GM12878 (cell line): ENCODE measurements around the gene EEFSEC. TPM values are rescaled to one million over a fixed set of nuclear protein-coding genes. Genes with fewer than 3 reads are reported as not detected.

ENCODE experiments used
- ATAC-seq: fragments of 200-7000 bp; cut with Tn5 transposase; 3 replicates; pipeline ENCODE4 v1.9.1; 2020; ENCODE audit warnings: mild to moderate bottlenecking, moderate library complexity
- BruUV-seq: library from RNA; stranded (reverse); fragments of 400-500 nt; replicated peaks from 2 replicates; lab custom pipeline; 2021; lab: Mats Ljungman, UMichigan
- CTCF ChIA-PET: fragments of 300-600 bp; sonication (Branson Sonifier 250); formaldehyde crosslinking; extraction: SDS; loops from one replicate; lab custom pipeline; 2021; ENCODE audit warnings: inconsistent platforms; lab: Yijun Ruan, JAX
- POLR2A ChIA-PET: fragments of 350-600 bp; formaldehyde crosslinking; extraction: SDS; loops from one replicate; lab custom pipeline; 2021; ENCODE audit warnings: inconsistent platforms; lab: Charles Lee
- RAD21 ChIA-PET: fragments of 300-600 bp; sonication (Branson Sonifier 250); formaldehyde crosslinking; loops from one replicate; lab custom pipeline; 2023; ENCODE audit warnings: antibody characterized with exemption; ENCODE audit not compliant: unreplicated experiment; lab: Charles Lee
- SMC1A ChIA-PET: fragments of 300-600 bp; sonication (Branson Sonifier 250); formaldehyde crosslinking; loops from one replicate; lab custom pipeline; 2023; ENCODE audit not compliant: unreplicated experiment, uncharacterized antibody; lab: Charles Lee
- DNase-seq: peaks from one replicate; pipeline ENCODE4 v3.0.0-alpha.2; 2011; ENCODE audit warnings: low read depth, low spot score
- FAIRE-seq: peaks from 3 replicates; lab custom pipeline; 2011; peaks lifted over from hg19 to GRCh38; lab: Jason Lieb, UNC
- H2AFZ ChIP-seq: 2 replicates; pipeline ENCODE4 v1.6.0; 2011; ENCODE audit warnings: low read depth, low read length, control low read depth; ENCODE audit not compliant: control insufficient read depth
- H3K27ac ChIP-seq: 2 replicates; pipeline ENCODE4 v1.5.1; 2011; ENCODE audit warnings: control low read depth; ENCODE audit not compliant: control insufficient read depth, insufficient read depth
- H3K27me3 ChIP-seq, 2 experiments: replicated peaks in 1 of 2; 2 replicates each; pipeline versions ENCODE4 v1.6.0 to v1.6.1; 2011; ENCODE audit warnings: low read length in 1 of 2; ENCODE audit not compliant: control insufficient read depth in 2 of 2, insufficient read depth in 2 of 2
- H3K36me3 ChIP-seq, 2 experiments: 2 replicates each; pipeline ENCODE4 v1.5.1; 2011; ENCODE audit warnings: low read length in 1 of 2; ENCODE audit not compliant: control insufficient read depth in 2 of 2, insufficient read depth in 2 of 2
- H3K4me1 ChIP-seq: 2 replicates; pipeline ENCODE4 v1.6.1; 2011; ENCODE audit warnings: mild to moderate bottlenecking, low read length, moderate library complexity, mixed read lengths; ENCODE audit not compliant: control insufficient read depth, insufficient read depth
- H3K4me2 ChIP-seq: 2 replicates; pipeline ENCODE4 v1.6.0; 2011; ENCODE audit warnings: control low read depth; ENCODE audit not compliant: control insufficient read depth, insufficient read depth
- H3K4me3 ChIP-seq: fragments of 200-600 bp; sonication (generic); 2 replicates; pipeline ENCODE4 v1.5.1; 2016
- H3K79me2 ChIP-seq: 2 replicates; pipeline ENCODE4 v1.6.0; 2011; ENCODE audit warnings: low read length; ENCODE audit not compliant: control insufficient read depth, insufficient read depth
- H3K9ac ChIP-seq: 2 replicates; pipeline ENCODE4 v1.8.0; 2011; ENCODE audit warnings: low read length, control low read depth, mixed read lengths; ENCODE audit not compliant: control insufficient read depth, insufficient read depth
- H3K9me3 ChIP-seq: replicated peaks from 3 replicates; pipeline ENCODE4 v1.5.1; 2011; ENCODE audit warnings: mild to moderate bottlenecking, low read length; ENCODE audit not compliant: control insufficient read depth, insufficient read depth
- H4K20me1 ChIP-seq: 2 replicates; pipeline ENCODE4 v1.6.0; 2011; ENCODE audit not compliant: control insufficient read depth, insufficient read depth
- CHD2 ChIP-seq: IDR thresholded peaks from 2 replicates; pipeline ENCODE4 v1.6.1; 2011; ENCODE audit warnings: low read depth, low read length, improper control_type of control experiment, borderline replicate concordance
- FOXM1 ChIP-seq: IDR thresholded peaks from 2 replicates; pipeline ENCODE4 v1.6.1; 2012; ENCODE audit warnings: low read depth, mild to moderate bottlenecking, inconsistent platforms, low read length, moderate library complexity
- GABPA ChIP-seq: IDR thresholded peaks from 2 replicates; pipeline ENCODE4 v1.6.1; 2014; ENCODE audit warnings: antibody characterized with exemption, low read depth, mild to moderate bottlenecking, inconsistent platforms
- GATAD2B ChIP-seq: fragments of 450-650 bp; conservative IDR thresholded peaks from 2 replicates; pipeline ENCODE4 v1.6.1; 2017; ENCODE audit warnings: low read depth, mild to moderate bottlenecking, moderate library complexity
- IKZF2 ChIP-seq, 2 experiments: fragments of 450-650 bp; IDR thresholded peaks; 2 replicates each; pipeline ENCODE4 v1.6.1; 2017; ENCODE audit warnings: mild to moderate bottlenecking in 2 of 2, moderate library complexity in 2 of 2
- JUND ChIP-seq: IDR thresholded peaks from 2 replicates; pipeline ENCODE4 v1.6.1; 2012; ENCODE audit warnings: low read depth, mild to moderate bottlenecking, low read length, improper control_type of control experiment, moderate library complexity
- MYC ChIP-seq: IDR thresholded peaks from 2 replicates; pipeline ENCODE4 v1.6.1; 2011; ENCODE audit warnings: mild to moderate bottlenecking, low read length, moderate library complexity, inconsistent platforms; ENCODE audit not compliant: insufficient read depth, insufficient replicate concordance, insufficient read length, severe bottlenecking
- NBN ChIP-seq: fragments of 450-650 bp; IDR thresholded peaks from 2 replicates; pipeline ENCODE4 v1.6.1; 2016
- RAD21 ChIP-seq: IDR thresholded peaks from 2 replicates; pipeline ENCODE4 v1.6.1; 2011; ENCODE audit warnings: mild to moderate bottlenecking, low read depth, low read length, moderate library complexity; ENCODE audit not compliant: insufficient read depth
- SPI1 ChIP-seq: IDR thresholded peaks from 2 replicates; pipeline ENCODE4 v1.6.1; 2011; ENCODE audit warnings: low read depth, mild to moderate bottlenecking, low read length, moderate library complexity, borderline replicate concordance; ENCODE audit not compliant: insufficient read depth
- ZNF207 ChIP-seq: fragments of 450-650 bp; IDR thresholded peaks from 2 replicates; pipeline ENCODE4 v1.6.1; 2014; ENCODE audit warnings: antibody characterized with exemption, mild to moderate bottlenecking, borderline replicate concordance
- ZZZ3 ChIP-seq: IDR thresholded peaks from 2 replicates; pipeline ENCODE4 v1.6.1; 2011; ENCODE audit warnings: low read depth; ENCODE audit not compliant: control insufficient read depth, insufficient read length
- WGBS: methylation state at CpG from one replicate; pipeline ENCODE4 v1.1.6; 2016; ENCODE audit warnings: low lambda C conversion rate; ENCODE audit not compliant: insufficient replicate concordance, insufficient coverage; ENCODE audit errors: missing lambda C conversion rate; 5-methylcytosine and 5-hydroxymethylcytosine counted together
- in situ Hi-C: fragments of 300-500 bp; cut with MboI; formaldehyde crosslinking; loops from 9 replicates; pipeline ENCODE4 v1.14.3; 2018; ENCODE audit warnings: mixed read lengths
- intact Hi-C: fragments of 100-400 bp; cut with micrococcal nuclease; formaldehyde crosslinking; loops from one replicate; pipeline ENCODE4 v1.14.2; 2022; ENCODE audit not compliant: unreplicated experiment
- polyA plus RNA-seq, 11 experiments: library from polyadenylated mRNA; depleted of rRNA in 4 of 11; unstranded in 6 of 11; stranded (reverse) in 5 of 11; fragments of >200 nt; fragmentation: Nextera tagmentation in 4 of 11; fragmentation: Illumina TruSeq in 1 of 11; extraction: Ambion mirVana in 4 of 11; extraction: Trizol in 1 of 11; gene quantifications; 1 replicate in 1 of 11; 2 replicates in 10 of 11; pipeline versions ENCODE4 v1.2.1 to v1.2.3, GENCODE V29; 2011 to 2016; ENCODE audit warnings: inconsistent platforms in 2 of 11, missing spikeins in 2 of 11, low read depth in 1 of 11
- total RNA-seq, 4 experiments: library from RNA; depleted of rRNA in 3 of 4; stranded (reverse); fragments of >200 nt in 3 of 4; fragmentation: Illumina TruSeq in 1 of 4; extraction: Trizol in 1 of 4; gene quantifications; 2 replicates each; pipeline versions ENCODE4 v1.2.1 to v1.2.3, GENCODE V29; 2013 to 2021
- TF ChIP-seq, protein P1 (sequence below): fragments of 450-650 bp; IDR thresholded peaks from 2 replicates; pipeline ENCODE4 v1.6.1; 2016; ENCODE audit warnings: mild to moderate bottlenecking
- TF ChIP-seq, protein P2 (sequence below): fragments of 450-650 bp; IDR thresholded peaks from 2 replicates; pipeline ENCODE4 v1.6.1; 2017; ENCODE audit warnings: mild to moderate bottlenecking, moderate library complexity
- TF ChIP-seq, protein P3 (sequence below): fragments of 450-650 bp; IDR thresholded peaks from 2 replicates; pipeline ENCODE4 v1.6.1; 2017; ENCODE audit warnings: antibody characterized with exemption, mild to moderate bottlenecking, moderate library complexity

The EEFSEC gene
- total and polyA plus RNA-seq, 10 of the 15 experiments (the other 5 are each of a cell fraction or from before 2014, with no cell fraction given), result 0.29 to 29.1 (median 16.1) TPM

DNA sequence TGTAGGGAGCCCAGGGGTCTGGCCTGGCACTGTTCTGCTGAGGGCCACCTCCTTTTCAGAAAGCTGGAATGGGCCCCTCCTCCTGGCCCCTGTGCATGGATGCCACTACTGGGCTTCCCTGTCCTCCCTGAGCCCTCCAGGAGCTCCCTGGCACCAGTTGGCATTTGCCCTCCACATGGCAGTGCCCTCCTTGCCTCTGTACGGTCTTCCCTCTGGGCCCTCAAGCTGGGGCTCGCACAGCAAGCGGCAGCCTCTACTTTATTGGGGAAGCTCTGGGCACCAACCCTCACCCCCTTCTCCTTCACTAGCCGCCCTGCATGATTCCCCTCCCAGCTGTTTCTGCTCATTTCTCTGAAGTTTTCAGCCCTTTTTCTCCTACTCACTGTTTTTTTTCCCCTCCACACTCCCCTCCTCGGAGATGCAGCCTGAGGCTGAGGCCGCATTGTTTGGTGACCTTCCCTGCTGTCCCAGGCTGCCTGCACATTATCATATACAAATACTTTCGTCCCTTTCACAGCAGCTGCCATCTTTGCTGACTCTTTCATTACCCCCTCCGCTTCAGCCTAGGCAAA, 127.3 kb downstream of the EEFSEC start:
- Histone ChIP-seq H3K9me3 (no peaks in the 10 kb centered on the region), H3K4me2 (no peak overlapping the region), H3K4me1 (no peaks in the 10 kb centered on the region), H3K9ac (no peak overlapping the region), H3K36me3 (peaks cover 1 to 8% of the 10 kb centered on the region in 2 experiments; a peak in 3 of 4 replicates), H2AFZ (no peak overlapping the region), H4K20me1 (no peaks in the 10 kb centered on the region), H3K27me3 (no peaks in the 10 kb centered on the region), H3K4me3 (no peak overlapping the region), H3K27ac (no peak overlapping the region), H3K79me2 (no peaks in the 10 kb centered on the region)
- no TSS peak for BruUV-seq
- ChIA-PET SMC1A (no interaction called here), RAD21 (no interaction called here), CTCF (no interaction called here), POLR2A (no interaction called here)
- in situ Hi-C loops, result no loop called here
- ATAC-seq, result no peak
- TF ChIP-seq FOXM1, result no peak
- no peak for TF ChIP-seq GABPA
- TF ChIP-seq, protein P1, sequence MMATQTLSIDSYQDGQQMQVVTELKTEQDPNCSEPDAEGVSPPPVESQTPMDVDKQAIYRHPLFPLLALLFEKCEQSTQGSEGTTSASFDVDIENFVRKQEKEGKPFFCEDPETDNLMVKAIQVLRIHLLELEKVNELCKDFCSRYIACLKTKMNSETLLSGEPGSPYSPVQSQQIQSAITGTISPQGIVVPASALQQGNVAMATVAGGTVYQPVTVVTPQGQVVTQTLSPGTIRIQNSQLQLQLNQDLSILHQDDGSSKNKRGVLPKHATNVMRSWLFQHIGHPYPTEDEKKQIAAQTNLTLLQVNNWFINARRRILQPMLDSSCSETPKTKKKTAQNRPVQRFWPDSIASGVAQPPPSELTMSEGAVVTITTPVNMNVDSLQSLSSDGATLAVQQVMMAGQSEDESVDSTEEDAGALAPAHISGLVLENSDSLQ, result no peak
- TF ChIP-seq SPI1, result no peak
- TF ChIP-seq ZNF207, result no peak
- no peak for TF ChIP-seq GATAD2B
- no peak for TF ChIP-seq NBN
- TF ChIP-seq, protein P2, sequence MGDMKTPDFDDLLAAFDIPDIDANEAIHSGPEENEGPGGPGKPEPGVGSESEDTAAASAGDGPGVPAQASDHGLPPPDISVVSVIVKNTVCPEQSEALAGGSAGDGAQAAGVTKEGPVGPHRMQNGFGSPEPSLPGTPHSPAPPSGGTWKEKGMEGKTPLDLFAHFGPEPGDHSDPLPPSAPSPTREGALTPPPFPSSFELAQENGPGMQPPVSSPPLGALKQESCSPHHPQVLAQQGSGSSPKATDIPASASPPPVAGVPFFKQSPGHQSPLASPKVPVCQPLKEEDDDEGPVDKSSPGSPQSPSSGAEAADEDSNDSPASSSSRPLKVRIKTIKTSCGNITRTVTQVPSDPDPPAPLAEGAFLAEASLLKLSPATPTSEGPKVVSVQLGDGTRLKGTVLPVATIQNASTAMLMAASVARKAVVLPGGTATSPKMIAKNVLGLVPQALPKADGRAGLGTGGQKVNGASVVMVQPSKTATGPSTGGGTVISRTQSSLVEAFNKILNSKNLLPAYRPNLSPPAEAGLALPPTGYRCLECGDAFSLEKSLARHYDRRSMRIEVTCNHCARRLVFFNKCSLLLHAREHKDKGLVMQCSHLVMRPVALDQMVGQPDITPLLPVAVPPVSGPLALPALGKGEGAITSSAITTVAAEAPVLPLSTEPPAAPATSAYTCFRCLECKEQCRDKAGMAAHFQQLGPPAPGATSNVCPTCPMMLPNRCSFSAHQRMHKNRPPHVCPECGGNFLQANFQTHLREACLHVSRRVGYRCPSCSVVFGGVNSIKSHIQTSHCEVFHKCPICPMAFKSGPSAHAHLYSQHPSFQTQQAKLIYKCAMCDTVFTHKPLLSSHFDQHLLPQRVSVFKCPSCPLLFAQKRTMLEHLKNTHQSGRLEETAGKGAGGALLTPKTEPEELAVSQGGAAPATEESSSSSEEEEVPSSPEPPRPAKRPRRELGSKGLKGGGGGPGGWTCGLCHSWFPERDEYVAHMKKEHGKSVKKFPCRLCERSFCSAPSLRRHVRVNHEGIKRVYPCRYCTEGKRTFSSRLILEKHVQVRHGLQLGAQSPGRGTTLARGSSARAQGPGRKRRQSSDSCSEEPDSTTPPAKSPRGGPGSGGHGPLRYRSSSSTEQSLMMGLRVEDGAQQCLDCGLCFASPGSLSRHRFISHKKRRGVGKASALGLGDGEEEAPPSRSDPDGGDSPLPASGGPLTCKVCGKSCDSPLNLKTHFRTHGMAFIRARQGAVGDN, result no peak
- no peak for TF ChIP-seq ZZZ3
- TF ChIP-seq CHD2, result no peak
- TF ChIP-seq JUND, result no peak
- TF ChIP-seq, protein P3, sequence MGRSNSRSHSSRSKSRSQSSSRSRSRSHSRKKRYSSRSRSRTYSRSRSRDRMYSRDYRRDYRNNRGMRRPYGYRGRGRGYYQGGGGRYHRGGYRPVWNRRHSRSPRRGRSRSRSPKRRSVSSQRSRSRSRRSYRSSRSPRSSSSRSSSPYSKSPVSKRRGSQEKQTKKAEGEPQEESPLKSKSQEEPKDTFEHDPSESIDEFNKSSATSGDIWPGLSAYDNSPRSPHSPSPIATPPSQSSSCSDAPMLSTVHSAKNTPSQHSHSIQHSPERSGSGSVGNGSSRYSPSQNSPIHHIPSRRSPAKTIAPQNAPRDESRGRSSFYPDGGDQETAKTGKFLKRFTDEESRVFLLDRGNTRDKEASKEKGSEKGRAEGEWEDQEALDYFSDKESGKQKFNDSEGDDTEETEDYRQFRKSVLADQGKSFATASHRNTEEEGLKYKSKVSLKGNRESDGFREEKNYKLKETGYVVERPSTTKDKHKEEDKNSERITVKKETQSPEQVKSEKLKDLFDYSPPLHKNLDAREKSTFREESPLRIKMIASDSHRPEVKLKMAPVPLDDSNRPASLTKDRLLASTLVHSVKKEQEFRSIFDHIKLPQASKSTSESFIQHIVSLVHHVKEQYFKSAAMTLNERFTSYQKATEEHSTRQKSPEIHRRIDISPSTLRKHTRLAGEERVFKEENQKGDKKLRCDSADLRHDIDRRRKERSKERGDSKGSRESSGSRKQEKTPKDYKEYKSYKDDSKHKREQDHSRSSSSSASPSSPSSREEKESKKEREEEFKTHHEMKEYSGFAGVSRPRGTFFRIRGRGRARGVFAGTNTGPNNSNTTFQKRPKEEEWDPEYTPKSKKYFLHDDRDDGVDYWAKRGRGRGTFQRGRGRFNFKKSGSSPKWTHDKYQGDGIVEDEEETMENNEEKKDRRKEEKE, result no peak
- no peak for TF ChIP-seq MYC
- TF ChIP-seq RAD21, result no peak
- TF ChIP-seq IKZF2 (IDR thresholded peaks at IDR 0.05), result no peak
- WGBS, result 94% methylated on average over 8 of the region's 8 CpGs
- intact Hi-C loops, result no loop called here
- no peak for DNase-seq
- FAIRE-seq, result no peak
